Middle frontal gyrus (tissue), 1 donor: ENCODE results near the gene GRP.

Experiments used
- DNase-seq: peaks from one replicate; pipeline ENCODE4 v3.0.0-alpha.2; 2015; ENCODE audit warnings: low spot score; ENCODE audit errors: extremely low spot score

GRP gene

GRCh38 chr18:59219672-59220163 lies at the start of gene GRP:
Gene GRP (plus strand): TSS chr18:59220158. CDS start chr18:59220266, 108 bp downstream.
- DNase-seq: no peak

GRCh38 chr18:59172664-59173249 lies 47.2 kb upstream of the GRP start:
- DNase-seq: no peak

GRCh38 chr18:59177485-59177884 lies 42.5 kb upstream of the GRP start:
- DNase-seq: no peak

GRCh38 chr18:59180150-59180845 lies 39.7 kb upstream of the GRP start:
- no peak for DNase-seq

GRCh38 chr18:59182673-59183072 lies 37.3 kb upstream of the GRP start:
- DNase-seq: no peak

GRCh38 chr18:59189008-59189407 lies 30.9 kb upstream of the GRP start:
- no peak for DNase-seq

GRCh38 chr18:59189746-59190145 lies 30.2 kb upstream of the GRP start:
- no peak for DNase-seq

GRCh38 chr18:59196161-59196725 lies 23.7 kb upstream of the GRP start:
- no peak for DNase-seq

- DNase-seq: no peak
Measured at GRCh38 chr18:59197636-59198035, 22.3 kb upstream of the GRP start.

- no peak for DNase-seq
Measured at GRCh38 chr18:59198215-59198614, 21.7 kb upstream of the GRP start.

GRCh38 chr18:59200787-59201186 lies 19.2 kb upstream of the GRP start:
- no peak for DNase-seq

- no peak for DNase-seq
Measured at GRCh38 chr18:59202258-59202820, 17.6 kb upstream of the GRP start.

GRCh38 chr18:59207506-59207905 lies 12.5 kb upstream of the GRP start:
- no peak for DNase-seq

- DNase-seq: no peak
Measured at GRCh38 chr18:59208602-59209125, 11.3 kb upstream of the GRP start.

GRCh38 chr18:59210299-59210698 lies 9.7 kb upstream of the GRP start:
- no peak for DNase-seq

- no peak for DNase-seq
Measured at GRCh38 chr18:59211629-59212028, 8.3 kb upstream of the GRP start.

GRCh38 chr18:59218018-59218417 lies 1.9 kb upstream of the GRP start:
- no peak for DNase-seq

GRCh38 chr18:59220164-59220783 lies 316 bp downstream of the GRP start:
- DNase-seq: no peak

GRCh38 chr18:59220784-59221765 lies 1.1 kb downstream of the GRP start:
- DNase-seq: no peak

- no peak for DNase-seq
Measured at GRCh38 chr18:59222341-59222740, 2.4 kb downstream of the GRP start.

GRCh38 chr18:59228351-59228750 lies 8.4 kb downstream of the GRP start:
- DNase-seq: no peak
